ENCODE data around the gene FOLR3.
A peak's percentile ranks its signal among the peaks of the same experiment; 100 is the strongest.
"Not testable (repeated sequence)": the region's sequence is repeated elsewhere in the genome, so short reads cannot be mapped to it uniquely, and the experiment has no call there.

Gene FOLR3

DNA sequence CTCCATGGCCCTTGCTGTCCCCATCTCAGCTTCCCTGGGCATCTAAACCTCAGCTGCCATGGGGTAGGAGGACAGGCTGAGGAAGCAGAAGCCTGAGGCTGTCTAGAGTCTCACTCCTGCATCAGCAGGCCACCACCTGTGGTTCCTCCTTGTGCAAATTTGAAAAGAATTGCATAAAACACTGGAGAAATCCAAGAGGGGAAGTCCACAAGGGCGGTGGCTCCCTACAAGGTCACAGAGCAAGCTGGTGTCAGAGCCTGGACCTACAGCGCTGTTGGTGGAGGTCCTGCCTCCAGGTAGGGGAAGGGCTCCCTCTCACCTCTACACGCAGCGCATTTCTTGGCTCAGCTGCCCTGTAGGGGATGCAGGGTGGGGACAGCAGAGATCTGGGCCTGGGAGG, at the start of gene FOLR3:
Gene FOLR3 (plus strand): TSS at position 253 of the 400 bp plus-strand sequence. CDS start 228 bp downstream, outside the sequence.
- not testable (repeated sequence) for DNase-seq

DNA sequence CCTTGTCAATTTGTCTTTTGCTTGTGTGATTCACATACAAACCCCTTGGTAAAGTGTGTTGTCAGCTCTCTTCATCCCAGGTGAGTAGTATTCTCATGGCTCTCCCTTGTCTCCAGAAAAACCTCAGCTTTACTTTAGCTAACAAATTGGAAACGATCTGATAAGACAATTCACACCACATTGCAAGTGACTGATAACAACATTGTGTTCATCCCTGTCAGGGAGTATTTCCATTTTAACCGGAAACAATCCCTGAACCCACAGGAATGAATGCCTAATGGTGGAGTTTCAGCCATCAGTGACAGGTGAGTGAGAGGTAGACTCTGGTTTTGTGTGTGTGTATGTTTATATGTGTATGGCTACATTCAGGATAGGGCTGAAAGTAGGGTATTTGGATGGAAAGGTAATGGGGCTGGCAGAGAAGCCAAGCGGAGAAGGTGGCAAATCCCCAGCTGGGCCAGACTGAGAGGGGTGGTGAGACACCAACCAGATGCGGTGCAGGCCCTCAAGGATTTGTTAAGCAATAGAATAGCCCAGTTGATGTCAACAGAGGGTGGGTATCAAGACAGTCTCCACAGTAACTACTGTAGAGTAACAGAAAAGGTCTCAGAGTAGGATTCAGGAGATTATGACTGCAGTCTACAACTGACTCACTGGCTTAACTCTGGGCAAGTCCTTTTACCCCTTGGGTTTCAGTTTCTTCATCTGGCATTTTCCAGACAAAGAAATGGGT, 47.3 kb upstream of the FOLR3 start:
- DNase-seq, result no peak

DNA sequence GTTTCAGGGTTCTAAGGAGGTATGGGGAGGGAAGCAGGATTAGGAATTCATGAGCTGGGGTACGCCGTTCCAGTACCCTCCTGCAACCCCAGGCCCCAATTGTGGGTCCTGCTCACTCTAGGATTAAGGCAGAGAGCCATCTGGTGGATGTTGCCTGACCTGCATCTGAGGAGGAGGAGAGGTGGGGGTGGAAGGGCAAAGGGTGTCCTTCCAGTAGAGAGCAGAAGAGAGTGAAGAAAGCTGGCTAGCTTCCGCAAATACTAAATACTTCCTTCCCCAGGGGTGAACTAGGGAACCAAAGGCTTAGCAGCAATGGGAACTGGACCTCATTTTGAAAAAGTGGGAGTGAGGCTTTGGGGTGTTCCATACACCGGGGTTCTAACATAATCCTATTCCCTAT, 44.2 kb upstream of the FOLR3 start:
- DNase-seq, result peak; percentile 88

DNA sequence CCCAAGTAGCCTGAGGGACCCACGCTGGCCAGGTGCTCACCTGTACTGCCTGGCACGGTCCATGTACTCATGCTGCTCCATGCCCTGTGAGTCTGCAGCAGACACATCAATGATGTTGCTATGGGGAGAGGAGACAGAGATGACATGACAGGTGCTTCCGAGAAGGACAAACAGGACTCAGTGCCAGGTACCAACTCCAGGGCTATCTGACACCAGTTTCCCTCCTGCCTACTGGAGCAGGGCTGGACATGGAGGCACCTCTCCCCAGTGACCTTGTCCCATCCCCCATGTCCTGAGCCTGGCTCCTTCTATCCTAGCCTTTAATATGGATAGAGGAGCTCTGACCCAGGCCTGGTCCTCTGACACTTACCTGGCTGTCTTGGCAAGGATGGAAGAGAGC, 36.8 kb upstream of the FOLR3 start:
- DNase-seq, result no peak

DNA sequence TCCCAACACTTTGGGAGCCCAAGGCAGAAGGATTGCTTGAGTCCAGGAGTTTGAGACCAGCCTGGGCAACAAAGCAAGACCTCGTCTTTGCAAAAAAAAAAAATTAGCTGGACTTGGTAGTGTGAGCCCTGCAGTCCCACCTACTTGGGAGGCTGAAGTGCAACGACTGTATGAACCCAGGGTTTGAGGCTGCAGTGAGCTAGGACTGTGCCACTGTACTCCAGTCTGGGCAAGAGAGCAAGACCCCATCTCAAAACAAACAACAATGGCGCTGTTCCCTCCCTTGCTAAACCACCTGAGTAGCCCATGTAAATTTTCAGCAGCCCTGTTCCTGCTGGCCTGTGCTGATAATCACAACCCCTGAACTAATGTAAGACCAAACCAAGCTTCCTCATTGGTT, 35.5 kb upstream of the FOLR3 start:
- no peak for DNase-seq

DNA sequence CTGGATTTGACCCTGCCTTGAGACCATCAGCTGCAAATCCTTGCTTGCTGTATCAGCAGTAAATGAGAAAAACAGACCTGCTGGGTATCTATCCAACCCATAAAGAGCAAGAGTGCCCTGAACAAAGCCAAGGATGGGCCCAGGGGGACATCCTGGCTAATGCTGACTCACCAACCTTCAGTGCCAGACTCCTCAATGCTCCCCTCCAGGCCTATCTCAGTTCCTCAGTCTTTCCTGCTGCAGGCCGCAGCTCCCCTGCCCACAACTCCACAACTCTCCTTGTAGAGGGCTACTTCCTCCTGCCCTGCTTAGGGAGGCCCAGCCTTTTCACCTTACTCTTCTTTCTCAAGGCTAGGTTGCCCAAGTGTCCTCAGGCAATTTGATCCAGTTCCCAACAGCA, 35.1 kb upstream of the FOLR3 start:
- DNase-seq, result no peak

DNA sequence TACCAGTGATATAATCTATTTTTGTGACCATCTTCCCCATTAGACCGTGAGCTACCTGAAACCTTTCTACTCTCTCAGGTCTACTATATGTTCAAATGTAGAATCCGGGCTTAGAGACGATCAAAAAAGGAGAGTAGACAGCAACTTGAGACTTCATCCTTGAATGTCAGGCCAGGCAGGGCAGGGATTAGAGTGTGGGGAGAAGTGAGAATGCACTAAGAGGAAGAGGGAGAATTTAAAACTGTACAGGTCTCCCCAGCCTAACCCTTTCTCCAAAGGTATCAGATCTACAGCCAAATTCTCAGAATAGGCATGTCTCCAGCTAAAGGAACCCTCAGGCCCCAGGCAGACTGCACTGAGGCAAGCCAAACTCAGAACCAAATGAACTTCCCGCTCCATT, 33.4 kb upstream of the FOLR3 start:
- no peak for DNase-seq

DNA sequence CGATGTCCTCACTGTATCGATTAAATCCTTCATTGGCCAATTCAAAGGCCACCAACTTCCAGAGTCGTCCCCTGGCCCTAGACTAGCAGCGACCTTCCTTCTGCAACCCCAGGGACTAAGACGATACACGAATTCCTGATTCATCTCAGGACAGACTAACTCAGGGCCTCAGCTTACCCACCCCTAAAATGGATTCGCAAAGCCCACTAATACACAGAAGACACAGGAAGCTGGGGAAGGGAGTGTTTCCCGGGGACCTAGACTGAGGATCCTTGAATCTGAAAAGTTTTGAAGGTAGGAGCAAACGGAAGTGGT, 32.9 kb upstream of the FOLR3 start:
- DNase-seq, result no peak

DNA sequence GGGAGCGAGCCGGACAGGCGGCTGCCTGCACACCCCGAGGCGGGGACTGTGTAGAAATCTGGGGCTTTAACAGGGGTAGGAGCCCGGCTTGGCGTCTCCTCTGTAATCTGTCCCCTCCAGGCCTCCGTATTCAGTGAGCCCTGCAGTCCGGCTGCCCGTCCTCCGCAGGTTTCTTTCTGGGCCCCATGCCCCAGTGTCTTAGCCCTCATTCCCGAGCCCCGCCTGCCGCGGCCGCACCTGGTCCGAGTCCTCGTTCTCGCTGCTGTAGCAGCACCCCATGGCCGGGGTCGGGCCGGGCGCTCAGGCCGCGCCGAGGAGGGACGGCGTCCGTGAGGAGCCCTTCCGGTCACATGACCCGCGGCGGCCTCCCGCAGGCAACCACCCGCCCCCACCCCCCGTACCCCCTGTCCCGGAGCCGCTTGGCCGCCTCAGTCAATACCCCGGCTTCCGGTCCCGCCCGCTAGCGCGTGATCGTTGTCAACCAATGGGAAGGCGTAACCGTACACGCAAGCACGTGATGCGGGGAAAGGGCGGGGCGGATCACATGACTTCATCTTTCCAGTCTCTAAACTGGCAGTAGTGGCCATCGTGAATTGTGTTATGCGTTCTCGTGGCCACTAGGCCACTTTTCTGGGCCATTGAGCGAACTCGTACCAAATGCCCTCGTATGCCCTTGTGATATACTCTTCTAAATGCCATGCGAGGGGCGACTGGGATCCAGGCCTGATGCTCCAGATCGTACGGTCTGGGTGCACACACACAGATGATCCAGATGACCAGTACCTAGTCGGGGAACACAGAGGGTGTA, 32.4 kb upstream of the FOLR3 start, which contains the start of gene LAMTOR1:
Gene LAMTOR1 (minus strand): TSS at position 352 of the 808 bp plus-strand sequence. CDS start 73 bp downstream, at position 279.
- peak; percentile 100 for DNase-seq

DNA sequence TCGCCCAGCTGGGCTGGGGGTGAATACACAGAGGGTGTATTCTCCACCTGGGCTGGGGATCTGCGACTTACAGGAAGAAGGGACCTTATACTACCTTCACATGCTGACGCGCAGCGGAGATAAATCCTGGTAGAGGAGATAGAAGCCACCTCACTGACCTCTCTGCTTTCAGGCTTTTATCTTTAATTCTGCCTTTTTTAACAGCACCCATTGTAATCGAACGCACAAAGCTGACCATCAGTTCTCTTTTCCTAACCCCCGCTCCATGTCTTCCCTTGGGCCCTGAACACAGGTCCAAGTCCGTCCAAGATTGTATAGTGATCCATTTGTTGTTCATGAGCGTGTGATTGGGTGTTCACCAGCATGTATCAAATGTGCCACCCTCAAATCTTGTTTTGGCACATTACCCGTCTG, 31.8 kb upstream of the FOLR3 start:
- no peak for DNase-seq

DNA sequence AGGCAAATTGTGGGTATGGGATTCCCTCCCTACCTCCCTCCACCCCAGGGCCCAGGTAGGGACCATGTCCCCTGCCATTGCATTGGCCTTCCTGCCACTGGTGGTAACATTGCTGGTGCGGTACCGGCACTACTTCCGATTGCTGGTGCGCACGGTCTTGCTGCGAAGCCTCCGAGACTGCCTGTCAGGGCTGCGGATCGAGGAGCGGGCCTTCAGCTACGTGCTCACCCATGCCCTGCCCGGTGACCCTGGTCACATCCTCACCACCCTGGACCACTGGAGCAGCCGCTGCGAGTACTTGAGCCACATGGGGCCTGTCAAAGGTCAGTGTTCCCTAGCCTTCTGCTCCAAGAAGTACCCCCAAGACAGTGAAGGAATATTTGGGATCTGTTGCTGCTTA, 29.6 kb upstream of the FOLR3 start, which contains the start of gene TOMT:
Gene TOMT (plus strand): TSS at position 37 of the 400 bp plus-strand sequence. CDS start 28 bp downstream, at position 65.
- no peak for DNase-seq

DNA sequence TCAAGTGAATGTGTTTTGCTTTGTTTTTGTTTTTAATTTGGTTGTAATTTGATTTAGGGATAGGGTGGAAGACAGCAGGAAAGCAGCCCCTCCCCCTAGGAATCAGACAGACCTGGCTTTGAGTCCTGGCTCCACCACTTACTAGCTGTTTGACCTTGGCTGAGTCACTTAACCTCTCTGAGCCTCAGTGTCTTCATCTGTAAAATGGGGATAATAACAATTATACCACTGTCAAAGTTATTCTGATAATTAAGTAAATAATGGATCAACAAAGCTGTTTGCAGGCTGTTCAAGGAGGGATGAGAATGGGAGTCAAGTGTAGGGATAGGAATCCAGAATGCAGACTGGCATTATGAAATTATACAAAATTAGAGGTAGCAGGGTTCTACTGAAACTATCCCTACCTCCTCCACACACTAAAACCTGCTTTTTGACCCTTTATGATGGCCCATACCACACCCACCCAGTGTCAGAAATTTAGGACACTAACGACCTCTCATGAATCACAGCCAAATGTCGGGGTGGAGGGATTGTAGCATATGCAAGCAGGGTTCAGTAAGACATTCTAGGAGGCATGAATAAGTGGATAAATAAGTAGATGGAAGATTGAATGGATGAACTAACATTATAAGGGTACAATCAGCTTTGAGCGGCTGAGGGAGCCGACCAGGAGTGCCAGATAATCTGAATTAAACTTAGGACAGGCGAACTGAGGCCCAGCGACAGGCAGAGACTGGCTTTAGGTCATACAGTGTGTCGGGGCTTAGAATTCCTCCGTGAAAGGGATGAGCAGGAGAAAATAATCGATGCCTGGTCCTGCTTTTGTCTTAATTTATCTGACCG, 24.0 kb upstream of the FOLR3 start:
- DNase-seq, result peak; percentile 39

DNA sequence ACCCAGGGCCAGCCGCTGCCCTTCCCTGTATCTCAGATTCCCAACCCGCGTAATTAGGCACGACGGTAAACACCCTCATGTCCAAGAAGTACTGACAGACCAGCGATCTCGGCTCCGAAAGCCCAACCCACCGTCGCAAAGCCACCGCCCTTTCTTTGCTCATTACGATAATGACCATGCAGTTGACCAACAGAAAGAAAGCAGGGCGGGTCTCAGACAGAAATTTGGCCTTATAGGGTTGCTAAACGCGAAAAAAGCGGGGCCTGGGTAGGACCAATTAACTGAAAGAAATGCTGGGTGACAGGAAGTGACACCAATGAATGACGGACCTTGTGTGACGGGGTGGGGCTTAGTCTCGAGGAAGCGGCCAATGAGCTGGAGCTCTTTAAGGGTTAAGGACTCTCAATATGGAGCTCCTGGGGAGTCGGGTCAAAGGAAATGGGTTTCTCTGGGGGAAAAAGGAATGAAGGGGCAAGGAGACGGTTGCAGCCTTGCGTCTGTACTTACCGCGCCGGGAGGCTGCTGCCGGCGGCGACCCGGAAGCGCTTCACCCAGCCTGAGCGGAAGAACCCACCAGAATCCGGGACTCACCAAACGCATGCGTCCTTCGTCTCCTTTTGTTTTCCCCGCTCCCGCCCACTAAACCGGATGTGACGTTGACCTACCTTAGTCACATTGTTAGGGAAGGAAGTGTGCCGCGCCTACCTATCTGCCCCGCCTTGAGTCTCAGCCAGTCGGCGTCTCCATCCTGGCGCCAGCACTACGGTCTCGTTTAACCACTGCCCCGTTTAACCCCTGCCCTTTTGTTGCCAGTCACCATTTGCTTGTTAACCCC, 23.2 kb upstream of the FOLR3 start, which contains the start of gene ANAPC15:
Gene ANAPC15 (minus strand): TSS at position 553 of the 835 bp plus-strand sequence. CDS start 1,419 bp downstream, outside the sequence.
- DNase-seq, result peak; percentile 100

DNA sequence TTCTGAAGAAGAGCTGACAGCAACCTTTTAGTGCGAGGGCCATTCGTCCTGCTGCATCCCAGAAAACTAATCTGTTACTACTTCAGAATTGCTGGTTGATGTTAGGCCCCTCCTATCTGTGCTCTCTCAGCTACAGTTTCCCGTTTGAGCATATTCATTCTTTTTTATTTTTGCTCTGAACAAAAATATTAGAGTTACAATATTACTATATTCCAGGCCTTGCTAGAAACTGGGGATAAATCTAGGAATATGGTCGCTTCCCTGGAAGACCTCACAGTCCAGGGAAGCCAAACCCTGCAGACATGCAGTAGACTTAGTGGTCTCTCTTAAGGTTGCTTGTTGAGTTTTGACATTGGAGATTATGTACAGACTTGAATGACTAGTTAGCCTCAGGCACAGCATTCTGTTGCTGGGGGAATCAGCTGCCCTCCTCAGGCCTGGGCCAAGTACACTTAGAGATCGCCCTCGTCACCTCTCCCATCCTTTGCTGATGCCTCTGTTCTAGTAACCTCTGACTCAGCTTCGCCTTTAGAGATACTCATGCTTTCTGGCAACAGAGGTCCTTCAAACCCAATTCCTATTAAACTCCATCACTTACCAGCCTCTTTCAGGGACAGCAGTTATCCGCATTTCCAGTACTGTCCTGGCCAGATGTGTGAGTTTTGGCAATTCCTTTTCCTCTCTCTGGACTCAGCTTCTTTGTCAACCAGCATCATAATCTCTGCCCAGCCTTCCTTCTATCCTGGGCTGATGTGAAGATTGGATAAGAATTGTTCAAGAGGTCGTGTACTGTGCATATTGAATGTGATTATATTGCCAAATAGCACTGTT, 22.3 kb upstream of the FOLR3 start:
- no peak for DNase-seq

DNA sequence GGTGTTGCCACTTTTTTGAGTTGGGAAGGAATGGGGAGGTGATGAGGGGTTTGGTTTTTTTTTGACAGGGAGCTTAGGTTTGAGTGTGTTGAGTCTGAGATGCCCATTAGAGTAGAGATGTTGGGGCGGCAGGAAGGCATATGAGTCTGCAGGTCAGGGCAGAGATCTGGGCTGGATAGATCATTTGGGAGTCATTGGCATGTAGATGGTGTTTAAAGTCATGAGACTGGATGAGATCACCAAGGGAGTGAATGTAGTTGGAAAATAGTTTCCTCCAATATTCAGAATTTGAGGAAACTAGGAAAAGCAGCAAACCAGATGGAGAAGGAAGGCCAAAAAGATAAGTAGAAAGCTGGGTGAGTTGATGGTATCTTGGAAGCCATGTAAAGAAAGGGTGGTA, 21.0 kb upstream of the FOLR3 start:
- no peak for DNase-seq

DNA sequence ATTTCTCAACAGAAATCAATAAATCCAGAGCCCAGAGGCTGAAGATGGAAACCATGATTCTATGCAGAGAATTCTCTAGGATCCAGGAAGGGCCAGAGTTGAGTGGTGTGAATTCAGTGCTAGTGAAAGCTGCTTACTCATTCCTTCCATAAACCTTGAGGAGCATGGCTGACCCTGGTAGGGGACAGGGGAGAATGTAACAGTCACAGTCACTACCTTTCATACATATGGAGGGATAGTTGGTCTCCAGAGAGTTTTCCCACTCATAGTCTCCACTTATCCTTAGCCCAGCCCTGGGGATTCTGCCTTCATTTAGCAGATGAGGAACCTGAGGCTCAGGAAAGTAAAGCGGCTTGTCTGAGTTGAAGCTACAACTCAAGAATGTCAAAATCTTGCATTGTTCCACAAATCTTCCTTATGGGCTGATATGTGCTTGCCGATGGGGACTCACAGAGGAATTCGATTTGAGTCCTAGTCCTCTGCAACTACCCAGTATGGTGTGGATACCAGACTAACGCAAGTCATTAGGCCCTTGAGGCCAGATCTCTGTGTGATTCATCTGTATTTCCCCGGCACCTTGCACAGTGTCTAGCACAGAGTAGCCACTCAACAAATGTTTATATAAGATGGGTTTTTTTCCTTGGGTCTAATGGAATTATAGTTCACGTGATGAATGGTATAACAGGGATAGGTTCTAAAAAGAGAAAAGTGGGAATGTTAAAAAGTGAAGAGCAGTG, 19.3 kb upstream of the FOLR3 start:
- DNase-seq, result no peak

DNA sequence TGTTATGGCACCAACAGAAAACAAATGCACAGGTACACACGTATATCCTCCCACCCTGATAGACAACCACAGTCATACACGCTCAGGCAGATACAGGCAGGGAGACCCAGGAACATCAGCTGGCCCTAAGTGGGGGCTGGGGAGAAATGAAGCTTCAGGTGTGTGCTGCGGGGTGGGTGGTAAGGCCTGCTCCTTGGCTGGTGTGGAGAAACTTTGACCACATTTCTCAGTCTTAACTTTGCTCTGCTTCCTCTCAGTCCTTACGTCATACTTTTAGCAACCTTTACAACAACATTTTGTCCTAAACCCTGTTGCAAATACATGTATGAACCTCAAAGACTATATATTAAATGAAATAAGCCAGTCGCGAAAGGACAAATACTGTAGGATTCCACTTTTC, 16.3 kb upstream of the FOLR3 start:
- DNase-seq, result no peak

DNA sequence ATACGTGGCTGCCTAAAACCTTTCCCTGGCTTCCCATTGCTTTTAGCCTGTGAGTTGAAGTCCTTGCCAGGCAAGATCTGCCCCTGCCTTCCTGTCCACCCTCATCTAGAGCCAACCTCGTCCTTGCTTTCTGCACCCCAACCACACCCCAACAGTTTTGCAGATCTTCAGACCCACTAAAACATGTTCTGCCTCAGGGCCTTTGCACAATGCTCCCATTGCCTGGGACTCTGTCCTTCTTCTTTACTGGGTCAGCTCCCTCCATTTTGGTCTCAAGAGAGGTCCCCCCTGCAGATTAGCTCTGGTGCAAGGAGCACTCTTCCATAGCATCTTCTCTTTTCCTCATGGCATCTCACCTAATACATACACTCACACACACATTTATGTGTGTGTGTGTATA, 14.6 kb upstream of the FOLR3 start:
- no peak for DNase-seq

DNA sequence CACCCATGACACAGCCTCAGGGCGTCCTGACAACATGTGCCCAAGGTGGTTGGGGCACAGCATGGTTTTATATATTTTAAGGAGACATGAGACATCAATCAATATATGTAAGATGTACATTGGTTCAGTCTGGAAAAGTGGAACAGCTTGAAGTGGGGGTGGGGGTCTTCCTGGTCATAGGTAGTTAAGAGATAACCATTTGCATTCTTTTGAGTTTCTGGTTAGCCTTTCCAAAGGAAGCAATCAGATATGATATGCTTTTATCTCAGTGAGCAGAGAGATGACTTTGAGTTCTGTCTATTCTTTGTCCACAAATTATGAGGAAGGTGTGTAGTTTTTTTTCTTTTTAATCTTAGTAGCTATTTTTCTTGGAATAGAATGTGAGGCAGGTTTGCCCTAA, 12.9 kb upstream of the FOLR3 start:
- DNase-seq, result no peak

DNA sequence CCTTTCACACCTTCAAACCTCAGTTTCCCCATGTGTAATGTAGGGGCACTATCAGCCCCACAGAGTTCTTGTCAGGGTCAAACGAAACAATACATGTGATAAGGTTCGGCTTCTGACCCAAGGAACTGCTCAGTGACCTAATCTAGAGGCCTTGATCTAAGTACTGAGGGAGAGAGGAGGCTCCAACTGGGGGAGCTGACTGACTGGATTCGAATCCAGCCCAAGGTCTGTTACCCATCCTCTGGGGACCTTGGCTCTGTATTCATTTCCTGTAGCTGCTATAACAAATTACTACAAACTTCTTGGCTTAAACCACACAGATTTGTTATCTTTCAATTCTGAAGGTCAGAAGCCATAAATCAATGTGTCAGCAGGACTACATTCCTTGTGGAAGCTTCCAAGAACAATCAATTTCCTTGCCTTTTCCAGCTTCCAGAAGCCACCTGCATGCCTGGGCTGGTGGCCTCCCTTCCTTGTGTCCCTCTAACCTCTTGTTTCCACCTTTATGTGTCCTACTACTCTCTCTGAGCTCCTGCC, 12.3 kb upstream of the FOLR3 start:
- no peak for DNase-seq

Measured in eye (tissue), 1 donor.